Muscle of leg (tissue), 11 donors: Measurements from ENCODE around the gene SORL1. TPM values are rescaled to one million over a fixed set of nuclear protein-coding genes. Genes with fewer than 3 reads are reported as not detected.

Experiments used
- DNase-seq: peaks from one replicate; pipeline ENCODE4 v3.0.0; 2013
- H3K27ac ChIP-seq: one replicate; pipeline ENCODE4 v1.5.1; 2013; ENCODE audit warnings: mild to moderate bottlenecking, low read length, control low read depth
- H3K27me3 ChIP-seq: one replicate; pipeline ENCODE4 v1.6.1; 2013; ENCODE audit warnings: low read length; ENCODE audit not compliant: control insufficient read depth, insufficient read depth
- H3K36me3 ChIP-seq: one replicate; pipeline ENCODE4 v1.6.1; 2013; ENCODE audit warnings: low read length; ENCODE audit not compliant: control insufficient read depth, insufficient read depth
- H3K4me1 ChIP-seq: one replicate; pipeline ENCODE4 v1.6.1; 2013; ENCODE audit warnings: low read length; ENCODE audit not compliant: control insufficient read depth, insufficient read depth
- H3K4me3 ChIP-seq: one replicate; pipeline ENCODE4 v1.5.1; 2013; ENCODE audit warnings: low read length, control low read depth
- H3K9me3 ChIP-seq: replicated peaks from 2 replicates; pipeline ENCODE4 v1.6.1; 2013; ENCODE audit warnings: low read depth, low read length; ENCODE audit not compliant: control insufficient read depth
- WGBS: methylation state at CpG from one replicate; pipeline ENCODE4 v1.1.5; 2013; ENCODE audit warnings: missing lambda C conversion rate; ENCODE audit not compliant: insufficient coverage; 5-methylcytosine and 5-hydroxymethylcytosine counted together
- polyA plus RNA-seq, 8 donors: library from polyadenylated mRNA; unstranded; fragments of 120-200 nt; gene quantifications; one replicate each; pipeline versions ENCODE4 v1.2.1 to v1.2.3, GENCODE V29; 2013; ENCODE audit warnings: inconsistent platforms in 1 of 8, low replicate concordance in 1 of 8; ENCODE audit not compliant: insufficient read length in 8 of 8, insufficient read depth in 1 of 8
- total RNA-seq: library from RNA; stranded (reverse); fragments of 120-200 nt; gene quantifications from one replicate; pipeline ENCODE4 v1.2.4, GENCODE V29; 2013

Gene SORL1
- total and polyA plus RNA-seq, 9 donors: 1.0 to 3.1 (median 1.9) TPM

DNA sequence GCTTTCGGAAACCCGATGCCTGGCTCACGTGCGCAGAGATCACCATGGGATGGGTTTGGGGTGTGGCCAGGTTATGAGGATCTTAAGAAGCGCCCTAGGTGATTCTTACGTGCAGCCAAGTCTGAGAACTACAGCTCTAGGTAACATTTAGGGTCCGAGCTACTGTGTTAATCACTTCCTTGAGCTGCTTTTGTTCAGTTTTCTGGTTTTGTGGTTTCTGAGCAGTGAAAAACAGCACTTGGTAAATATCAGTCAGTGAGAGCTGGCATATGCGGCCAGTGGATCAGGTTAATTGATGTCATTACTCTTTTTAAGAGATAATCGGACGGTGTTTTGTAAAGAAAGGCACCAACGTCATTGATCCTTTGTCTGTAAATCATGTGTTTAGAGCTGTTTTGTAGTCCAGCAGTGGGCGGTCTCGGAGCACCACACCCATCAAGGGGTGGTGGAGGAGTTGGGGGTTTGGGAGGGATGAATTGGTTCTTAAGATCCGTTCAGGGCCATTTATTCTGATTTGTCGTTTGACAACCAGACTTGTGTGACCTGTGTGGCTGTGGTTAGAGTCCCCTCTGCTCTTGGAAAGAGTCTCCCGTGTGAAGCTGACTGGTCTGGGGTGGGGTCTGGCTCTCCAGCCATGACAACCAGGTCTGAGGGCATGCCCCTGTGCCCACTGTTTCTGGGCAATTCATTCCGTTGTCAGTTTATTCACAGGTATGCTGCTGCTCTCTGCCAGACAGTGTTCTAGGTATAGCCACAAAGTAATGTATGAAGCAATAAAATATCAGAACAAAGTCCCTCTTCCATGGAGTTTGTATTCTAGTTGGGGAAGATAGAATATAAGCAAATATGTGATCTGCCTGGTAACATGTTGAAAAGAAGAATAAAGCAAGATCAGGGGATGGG lies 62.6 kb downstream of the SORL1 start:
- 84% methylated on average over 16 of the region's 17 CpGs for WGBS
- H3K4me1 ChIP-seq: no peaks in the 10 kb centered on the region
- H3K4me3 ChIP-seq: no peak overlapping the region
- no peak for DNase-seq
- H3K9me3 ChIP-seq: no peaks in the 10 kb centered on the region
- H3K27me3 ChIP-seq: no peaks in the 10 kb centered on the region
- H3K27ac ChIP-seq: no peak overlapping the region
- H3K36me3 ChIP-seq: no peaks in the 10 kb centered on the region

DNA sequence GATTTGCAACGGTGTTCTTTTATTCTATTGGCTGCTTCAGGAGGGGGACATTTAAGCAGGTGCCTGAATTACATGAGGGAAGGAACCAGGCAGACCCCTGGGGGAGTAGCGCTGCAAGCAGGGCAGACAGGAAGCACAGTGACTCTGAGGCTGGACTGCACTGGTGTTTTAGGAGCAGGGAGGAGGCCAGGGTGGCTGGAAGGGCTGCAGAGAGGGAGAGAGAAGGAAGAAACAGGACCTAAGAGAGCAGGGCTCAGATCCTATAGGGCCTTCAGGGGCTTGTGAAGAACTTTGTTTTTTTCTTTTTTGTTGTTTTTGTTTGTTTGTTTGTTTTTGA lies 63.2 kb downstream of the SORL1 start:
- no peaks in the 10 kb centered on the region for H3K36me3 ChIP-seq
- H3K9me3 ChIP-seq: no peaks in the 10 kb centered on the region
- H3K4me1 ChIP-seq: no peaks in the 10 kb centered on the region
- H3K27ac ChIP-seq: no peak overlapping the region
- H3K27me3 ChIP-seq: no peaks in the 10 kb centered on the region
- H3K4me3 ChIP-seq: no peak overlapping the region
- DNase-seq: no peak
- 62% methylated on average over 2 of the region's 2 CpGs for WGBS

DNA sequence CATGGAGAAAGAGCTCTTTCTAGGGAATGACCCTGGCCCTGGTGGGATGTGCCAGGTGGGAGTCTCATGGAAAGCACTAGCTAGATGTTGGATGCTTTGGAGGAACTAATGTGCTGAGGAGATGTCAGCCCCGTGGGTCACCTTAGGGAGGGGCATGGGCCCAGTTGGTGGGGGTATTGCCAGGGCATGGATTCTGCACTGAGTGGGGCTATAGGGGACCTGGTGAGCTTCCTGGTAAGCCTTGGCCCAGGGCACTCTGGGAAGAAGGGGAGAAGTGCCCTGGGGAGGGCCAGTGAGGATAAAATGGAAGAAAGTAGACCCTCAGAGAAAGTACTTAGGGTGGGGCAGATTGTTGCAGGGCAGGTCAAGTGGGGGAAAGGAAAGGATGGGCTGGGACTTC lies 65.9 kb downstream of the SORL1 start:
- H3K36me3 ChIP-seq: no peaks in the 10 kb centered on the region
- H3K4me1 ChIP-seq: no peaks in the 10 kb centered on the region
- no peak for DNase-seq
- 86% methylated on average over 1 of the region's 1 CpG for WGBS
- H3K27ac ChIP-seq: no peak overlapping the region
- H3K9me3 ChIP-seq: no peaks in the 10 kb centered on the region
- H3K27me3 ChIP-seq: no peaks in the 10 kb centered on the region
- no peak overlapping the region for H3K4me3 ChIP-seq

DNA sequence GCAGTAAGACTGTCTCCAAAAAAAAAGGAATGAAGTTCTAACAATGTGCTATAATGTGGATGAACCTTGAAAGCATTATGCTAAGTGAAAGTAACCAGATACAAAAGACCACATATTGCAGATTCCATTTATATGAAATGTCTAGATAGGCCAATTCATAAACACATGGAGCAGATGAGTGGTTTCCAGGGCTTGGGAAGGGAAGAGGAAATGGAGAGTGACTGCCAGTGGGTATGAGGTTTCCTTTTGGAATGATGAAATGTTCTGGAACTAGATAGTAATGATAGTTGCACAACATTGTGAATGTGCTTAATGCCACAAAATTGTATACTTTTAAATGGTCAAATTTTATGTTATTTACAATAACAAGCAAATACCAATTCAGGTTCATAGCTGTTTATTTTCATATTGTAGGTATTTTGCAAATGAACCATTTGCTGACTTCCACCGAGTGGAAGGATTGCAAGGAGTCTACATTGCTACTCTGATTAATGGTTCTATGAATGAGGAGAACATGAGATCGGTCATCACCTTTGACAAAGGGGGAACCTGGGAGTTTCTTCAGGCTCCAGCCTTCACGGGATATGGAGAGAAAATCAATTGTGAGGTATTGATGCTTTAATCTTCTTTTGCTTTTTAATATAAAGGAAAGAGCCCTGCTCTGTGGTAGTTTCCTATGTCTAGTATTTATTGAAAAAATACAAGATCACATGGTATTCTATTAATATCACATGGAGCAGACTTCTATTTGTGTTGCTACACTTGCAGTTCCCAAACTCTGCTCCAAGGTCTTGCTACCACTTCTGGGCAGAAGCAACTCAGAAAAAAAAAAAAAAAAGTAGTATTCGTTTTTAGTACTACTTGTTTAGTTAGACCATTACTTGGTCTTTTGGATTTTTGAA lies 68.4 kb downstream of the SORL1 start:
- no peak overlapping the region for H3K27ac ChIP-seq
- WGBS: 83% methylated on average over 1 of the region's 4 CpGs
- no peak for DNase-seq
- H3K27me3 ChIP-seq: no peaks in the 10 kb centered on the region
- peaks cover 4% of the 10 kb centered on the region for H3K9me3 ChIP-seq
- no peak overlapping the region for H3K4me3 ChIP-seq
- peaks cover 8% of the 10 kb centered on the region for H3K4me1 ChIP-seq
- no peaks in the 10 kb centered on the region for H3K36me3 ChIP-seq

DNA sequence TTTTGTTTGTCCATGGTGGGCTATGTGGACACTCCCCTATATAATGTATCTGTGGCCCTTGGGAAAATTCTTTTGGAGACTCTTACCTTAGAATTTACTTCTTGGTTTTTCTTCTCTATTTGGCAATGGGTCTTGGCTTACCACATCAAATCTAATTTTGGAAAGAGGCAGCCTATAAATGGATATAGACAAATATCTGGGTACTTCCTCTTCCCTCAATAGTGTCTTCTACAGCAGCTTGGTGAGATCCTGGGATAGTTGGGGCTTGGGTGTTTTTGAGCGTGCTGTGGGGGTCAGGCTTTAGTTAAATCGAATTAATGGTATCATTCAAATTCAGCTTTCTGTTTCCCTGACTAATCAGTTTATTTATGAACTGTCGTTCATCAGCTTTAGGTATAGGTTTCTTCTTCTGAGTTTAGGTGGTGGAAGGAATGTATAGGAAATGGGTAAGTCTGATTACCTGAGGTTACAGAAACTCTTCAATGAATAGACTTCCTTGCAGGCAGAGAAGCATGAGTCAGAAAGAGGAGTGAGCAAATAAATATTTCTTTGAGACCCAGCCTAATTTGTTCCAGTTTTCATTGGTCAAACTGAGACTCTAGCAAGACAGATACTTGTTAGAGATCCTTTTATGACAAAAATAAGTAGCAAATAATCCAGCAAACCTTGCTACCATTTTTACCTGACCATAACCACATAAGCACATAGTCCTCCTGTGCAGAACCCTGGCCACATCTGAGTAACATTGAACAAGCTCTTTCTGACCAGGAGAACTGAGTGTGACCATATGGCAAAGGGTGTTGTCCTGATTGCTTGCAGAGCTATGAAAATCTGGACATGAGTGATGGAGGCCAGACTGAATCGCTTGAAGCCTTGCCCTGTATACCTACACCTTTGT lies 69.3 kb downstream of the SORL1 start:
- WGBS: no CpG with 5 or more reads among the region's 4 CpGs

DNA sequence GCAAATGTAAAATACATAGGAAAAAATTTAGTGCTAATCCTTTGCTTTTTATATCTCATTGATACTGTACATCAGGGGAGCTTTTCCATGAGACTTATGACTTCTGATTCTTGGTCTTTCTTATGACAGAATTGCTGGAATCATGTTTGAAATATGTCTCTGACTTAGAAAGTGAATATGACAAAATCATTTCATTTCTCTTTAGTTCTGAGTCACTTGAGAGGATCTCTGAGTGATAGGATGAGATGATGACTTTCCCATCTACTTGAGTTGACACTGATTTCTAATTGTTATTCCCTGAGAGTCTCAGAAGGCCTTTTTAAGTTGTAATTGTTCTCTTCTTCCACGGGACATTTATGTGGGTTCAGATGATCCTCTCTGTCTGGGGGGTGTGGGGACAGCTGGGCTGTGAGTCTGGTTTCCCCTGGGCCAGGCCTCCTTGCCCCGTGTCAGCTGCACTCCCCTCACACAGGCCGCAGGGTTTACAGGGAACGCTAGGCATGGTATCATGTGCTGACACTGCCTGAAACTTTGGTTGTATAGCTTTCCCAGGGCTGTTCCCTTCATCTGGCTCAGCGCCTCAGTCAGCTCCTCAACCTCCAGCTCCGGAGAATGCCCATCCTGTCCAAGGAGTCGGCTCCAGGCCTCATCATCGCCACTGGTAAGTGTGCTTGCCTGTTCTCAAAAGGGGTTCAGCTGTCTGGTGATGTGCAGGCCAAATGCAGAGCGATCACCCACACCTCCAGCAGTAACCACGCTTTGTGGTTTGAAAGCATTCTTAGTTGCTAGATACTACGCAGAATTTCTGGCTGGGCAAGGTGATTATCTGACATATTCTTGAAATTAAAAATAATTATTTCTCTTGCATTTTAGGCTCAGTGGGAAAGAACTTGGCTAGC lies 70.2 kb downstream of the SORL1 start:
- 67% methylated on average over 7 of the region's 11 CpGs for WGBS
- no peak for DNase-seq

More for the DNA sequence above, 69.3 kb downstream of the SORL1 start:
- DNase-seq: no peak
- no peaks in the 10 kb centered on the region for H3K36me3 ChIP-seq
- peaks cover 7% of the 10 kb centered on the region for H3K9me3 ChIP-seq
- H3K4me1 ChIP-seq: peaks cover 8% of the 10 kb centered on the region
- H3K27ac ChIP-seq: no peak overlapping the region
- H3K27me3 ChIP-seq: no peaks in the 10 kb centered on the region
- H3K4me3 ChIP-seq: no peak overlapping the region

DNA sequence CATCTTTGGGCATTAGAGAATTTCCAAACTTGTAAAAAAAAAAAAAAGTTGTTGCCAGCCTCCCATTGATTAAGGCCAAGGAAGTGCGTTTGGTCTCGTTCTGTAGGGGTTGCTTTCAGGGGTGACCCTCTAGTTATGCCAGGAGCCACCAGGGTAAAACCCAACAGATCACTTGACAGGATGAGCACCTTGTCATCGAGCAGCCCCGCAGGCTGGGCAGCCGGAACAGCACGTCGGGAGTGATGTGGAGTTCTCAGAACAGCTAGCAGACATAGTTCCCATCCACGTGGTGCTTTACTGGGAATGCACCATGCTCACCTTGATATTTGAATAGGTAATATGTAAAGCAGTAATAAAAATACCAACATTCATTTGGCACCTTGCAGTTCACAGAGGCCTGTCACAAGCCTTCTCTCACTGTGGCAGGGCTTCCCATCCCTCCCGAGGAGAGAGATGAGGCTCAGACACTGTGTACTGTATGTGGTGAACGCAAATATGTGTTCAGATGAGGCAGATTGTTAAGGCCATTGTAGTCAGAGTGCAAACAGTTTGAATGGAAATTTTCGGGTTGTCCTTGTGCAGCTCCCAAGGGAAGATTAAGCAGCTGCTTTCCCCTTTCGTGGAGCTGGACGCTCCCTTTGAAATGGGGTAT lies 71.6 kb downstream of the SORL1 start:
- no peak overlapping the region for H3K4me3 ChIP-seq
- H3K4me1 ChIP-seq: peaks cover 8% of the 10 kb centered on the region
- 62% methylated on average over 11 of the region's 13 CpGs for WGBS
- DNase-seq: no peak
- H3K9me3 ChIP-seq: peaks cover 7% of the 10 kb centered on the region
- no peaks in the 10 kb centered on the region for H3K36me3 ChIP-seq
- H3K27me3 ChIP-seq: no peaks in the 10 kb centered on the region
- no peak overlapping the region for H3K27ac ChIP-seq

More for the DNA sequence above, 70.2 kb downstream of the SORL1 start:
- Histone ChIP-seq H3K9me3 (peaks cover 7% of the 10 kb centered on the region), H3K4me3 (no peak overlapping the region), H3K27me3 (no peaks in the 10 kb centered on the region), H3K27ac (no peak overlapping the region), H3K4me1 (peaks cover 8% of the 10 kb centered on the region), H3K36me3 (no peaks in the 10 kb centered on the region)

DNA sequence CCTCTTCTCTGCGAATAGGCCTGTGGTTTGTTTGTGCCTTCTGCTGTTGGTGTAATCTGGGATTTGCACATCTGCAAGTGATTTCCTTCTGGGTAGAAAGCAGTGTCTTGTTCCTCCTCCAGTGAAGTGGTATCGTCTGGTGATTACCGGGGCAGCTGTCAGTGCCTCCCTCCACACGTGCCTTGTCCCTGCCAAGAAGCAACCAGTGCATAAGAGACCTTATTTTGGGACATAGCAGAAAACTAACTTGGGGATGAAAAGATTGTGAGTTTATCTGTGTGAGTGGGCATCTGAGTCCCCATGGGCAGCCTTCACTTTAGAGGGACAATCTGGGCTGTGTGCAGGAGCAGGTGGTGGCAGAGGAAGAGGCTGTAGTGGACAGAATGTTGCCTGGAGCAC lies 72.1 kb downstream of the SORL1 start:
- Histone ChIP-seq H3K27me3 (no peaks in the 10 kb centered on the region), H3K36me3 (no peaks in the 10 kb centered on the region), H3K27ac (no peak overlapping the region), H3K4me3 (no peak overlapping the region), H3K9me3 (peaks cover 7% of the 10 kb centered on the region), H3K4me1 (peaks cover 8% of the 10 kb centered on the region)
- peak; percentile 39 for DNase-seq
- no CpG with 5 or more reads among the region's 4 CpGs for WGBS

DNA sequence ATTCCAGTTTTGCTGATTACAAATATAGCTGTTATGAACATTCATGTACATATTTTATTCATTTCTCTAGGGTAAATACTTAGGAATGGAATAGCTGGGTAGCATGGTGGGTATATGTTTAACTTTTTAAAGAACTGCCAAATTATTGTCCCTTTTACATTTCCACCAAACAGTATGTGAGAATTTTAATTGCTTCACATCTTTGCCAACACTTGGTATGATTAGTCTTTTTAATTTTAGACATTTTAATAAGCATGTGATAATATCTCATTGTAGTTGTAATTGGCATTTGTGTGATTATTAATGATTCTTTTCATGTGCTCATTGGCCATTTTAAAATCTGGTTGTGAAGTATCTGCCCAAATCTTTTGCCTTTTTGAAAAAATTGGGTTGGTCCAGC lies 73.3 kb downstream of the SORL1 start:
- H3K4me1 ChIP-seq: peaks cover 8% of the 10 kb centered on the region
- no peak overlapping the region for H3K27ac ChIP-seq
- H3K4me3 ChIP-seq: no peak overlapping the region
- H3K36me3 ChIP-seq: no peaks in the 10 kb centered on the region
- no peak for DNase-seq
- H3K9me3 ChIP-seq: peaks cover 7% of the 10 kb centered on the region
- H3K27me3 ChIP-seq: no peaks in the 10 kb centered on the region
